Endothelial cell of umbilical vein (primary cell): ENCODE results near the gene ANKRD23. TPM values are rescaled to one million over a fixed set of nuclear protein-coding genes. Genes with fewer than 3 reads are reported as not detected.

ENCODE experiments used
- BruUV-seq: library from RNA; stranded (reverse); fragments of 400-500 nt; replicated peaks from 2 replicates; lab custom pipeline; 2021; lab: Mats Ljungman, UMichigan
- CTCF ChIA-PET: fragments of 300-600, 350-600 bp; sonication (Branson Sonifier 250); formaldehyde crosslinking; loops from one replicate; lab custom pipeline; 2021; ENCODE audit warnings: antibody characterized with exemption, inconsistent platforms; lab: Charles Lee
- POLR2A ChIA-PET: fragments of 300-600, 350-600 bp; sonication (Branson Sonifier 250); formaldehyde crosslinking; loops from one replicate; lab custom pipeline; 2021; ENCODE audit warnings: antibody characterized with exemption, inconsistent platforms; lab: Charles Lee
- DNase-seq: peaks from one replicate; pipeline ENCODE4 v3.0.0-alpha.2; 2011; ENCODE audit warnings: low read depth, low spot score
- FAIRE-seq: peaks from 2 replicates; lab custom pipeline; 2011; peaks lifted over from hg19 to GRCh38; lab: Jason Lieb, UNC
- H2AFZ ChIP-seq: 2 replicates; pipeline ENCODE4 v1.6.0; 2012; ENCODE audit warnings: low read depth, low read length, control low read depth, inconsistent platforms
- H3K27ac ChIP-seq: 2 replicates; pipeline ENCODE4 v1.5.1; 2011; ENCODE audit warnings: low read depth, mild to moderate bottlenecking, control low read depth, low read length, moderate library complexity; ENCODE audit not compliant: insufficient read depth
- H3K27me3 ChIP-seq, 2 experiments: 2 replicates each; pipeline versions ENCODE4 v1.6.0 to v1.6.1; 2011; ENCODE audit warnings: low read length in 2 of 2, mixed read lengths in 1 of 2; ENCODE audit not compliant: control insufficient read depth in 2 of 2, insufficient read depth in 2 of 2
- H3K36me3 ChIP-seq, 2 experiments: 2 replicates in 1 of 2; 3 replicates in 1 of 2; pipeline ENCODE4 v1.5.1; 2011; ENCODE audit warnings: low read length in 2 of 2, mild to moderate bottlenecking in 1 of 2, moderate library complexity in 1 of 2; ENCODE audit not compliant: control insufficient read depth in 2 of 2, insufficient read depth in 2 of 2; ENCODE audit errors: extremely low read depth in 1 of 2
- H3K4me1 ChIP-seq: 3 replicates; pipeline ENCODE4 v1.5.1; 2011; ENCODE audit warnings: mild to moderate bottlenecking, low read length; ENCODE audit not compliant: control insufficient read depth, insufficient read depth; ENCODE audit errors: extremely low read depth
- H3K4me2 ChIP-seq: 2 replicates; pipeline ENCODE4 v1.6.1; 2011; ENCODE audit warnings: low read length, control low read depth, mixed read lengths; ENCODE audit not compliant: insufficient read depth
- H3K4me3 ChIP-seq, 3 experiments: fragments of 200-600 bp in 1 of 3; sonication (generic), shearing (Covaris generic) in 1 of 3; replicated peaks in 1 of 3; 2 replicates each; pipeline ENCODE4 v1.5.1; 2011 to 2016; ENCODE audit warnings: control low read depth in 3 of 3, low read length in 3 of 3, mild to moderate bottlenecking in 2 of 3, inconsistent platforms in 1 of 3, low read depth in 1 of 3, moderate library complexity in 1 of 3; ENCODE audit not compliant: insufficient read depth in 1 of 3
- H3K79me2 ChIP-seq: 2 replicates; pipeline ENCODE4 v1.6.0; 2012; ENCODE audit warnings: low read length, inconsistent platforms; ENCODE audit not compliant: control insufficient read depth, insufficient read depth
- H3K9ac ChIP-seq: replicated peaks from 2 replicates; pipeline ENCODE3; 2011; ENCODE audit warnings: low read length, control low read depth; ENCODE audit not compliant: insufficient read depth; ENCODE audit errors: extremely low read depth
- H3K9me1 ChIP-seq: replicated peaks from 3 replicates; pipeline ENCODE4 v1.6.0; 2011; ENCODE audit warnings: mild to moderate bottlenecking, low read length; ENCODE audit not compliant: control insufficient read depth, insufficient read depth; ENCODE audit errors: extremely low read depth
- H3K9me3 ChIP-seq: replicated peaks from 2 replicates; pipeline ENCODE4 v1.5.1; 2012; ENCODE audit warnings: low read length, inconsistent platforms; ENCODE audit not compliant: control insufficient read depth, insufficient read depth
- H4K20me1 ChIP-seq: replicated peaks from 2 replicates; pipeline ENCODE3; 2011; ENCODE audit warnings: mild to moderate bottlenecking, low read length; ENCODE audit not compliant: control insufficient read depth, insufficient read depth; ENCODE audit errors: extremely low read depth
- EZH2 ChIP-seq: IDR thresholded peaks from 2 replicates; pipeline ENCODE4 v1.6.1; 2012; ENCODE audit warnings: borderline replicate concordance, low read depth, mild to moderate bottlenecking, moderate library complexity, low read length, inconsistent platforms; ENCODE audit not compliant: severe bottlenecking
- FOS ChIP-seq: IDR thresholded peaks from 2 replicates; pipeline ENCODE4 v1.6.1; 2011; ENCODE audit warnings: mild to moderate bottlenecking, low read length, moderate library complexity, borderline replicate concordance; ENCODE audit not compliant: insufficient read depth
- GATA2 ChIP-seq: IDR thresholded peaks from 2 replicates; pipeline ENCODE4 v1.7.0; 2011; ENCODE audit warnings: low read depth, mild to moderate bottlenecking, moderate library complexity, mixed read lengths, low read length; ENCODE audit not compliant: insufficient read length, insufficient read depth
- JUN ChIP-seq: IDR thresholded peaks from 2 replicates; pipeline ENCODE4 v1.6.1; 2011; ENCODE audit warnings: borderline replicate concordance, low read depth; ENCODE audit not compliant: insufficient read length, insufficient read depth
- MYC ChIP-seq: IDR thresholded peaks from one replicate; pipeline ENCODE4 v1.6.1; 2011; ENCODE audit warnings: mild to moderate bottlenecking, low read depth, low read length
- POLR2A ChIP-seq: IDR thresholded peaks from 2 replicates; pipeline ENCODE4 v1.6.1; 2012; ENCODE audit warnings: low read depth, mild to moderate bottlenecking, control low read depth, low read length
- POLR2AphosphoS5 ChIP-seq: IDR thresholded peaks from 2 replicates; pipeline ENCODE4 v1.6.1; 2012; ENCODE audit warnings: low read depth, mild to moderate bottlenecking, control low read depth, low read length, moderate library complexity; ENCODE audit not compliant: insufficient read depth
- dilution Hi-C: fragments of 300-500 bp; cut with MboI; formaldehyde crosslinking; loops from one replicate; pipeline ENCODE4 v1.15.0; 2019; ENCODE audit warnings: low sequenced_read_pairs; ENCODE audit not compliant: extremely low pct_ligation_motif_present
- intact Hi-C: fragments of 100-400 bp; cut with micrococcal nuclease; formaldehyde crosslinking; loops from one replicate; pipeline ENCODE4 v1.10.0; 2022
- polyA plus RNA-seq, 4 experiments: library from polyadenylated mRNA; depleted of rRNA in 3 of 4; stranded (reverse) in 3 of 4; unstranded in 1 of 4; fragments of >200 nt; gene quantifications; 2 replicates each; pipeline versions ENCODE4 v1.2.1 to v1.2.3, GENCODE V29; 2011 to 2012; ENCODE audit warnings: missing spikeins in 1 of 4
- total RNA-seq: library from RNA; stranded (reverse); gene quantifications from 2 replicates; pipeline ENCODE4 v1.2.3, GENCODE V29; 2021
- TF ChIP-seq, protein P1 (sequence below), 2 donors: IDR thresholded peaks; 1 replicate in 1 of 2; 2 replicates in 1 of 2; pipeline ENCODE4 v1.5.1; 2011; ENCODE audit warnings: low read length in 2 of 2, mild to moderate bottlenecking in 2 of 2, moderate library complexity in 2 of 2, control low read depth in 1 of 2, inconsistent platforms in 1 of 2, low read depth in 1 of 2; ENCODE audit not compliant: insufficient read depth in 1 of 2; ENCODE audit errors: extremely low read depth in 1 of 2
- TF ChIP-seq, protein P2 (sequence below): IDR thresholded peaks from 2 replicates; pipeline ENCODE4 v1.6.1; 2011; ENCODE audit not compliant: insufficient read depth, insufficient read length

Gene ANKRD23
- total and polyA plus RNA-seq, 2 donors (not counting 3 experiments of a cell fraction or from before 2014, with no cell fraction given) = 1.7 to 3.6 TPM

DNA sequence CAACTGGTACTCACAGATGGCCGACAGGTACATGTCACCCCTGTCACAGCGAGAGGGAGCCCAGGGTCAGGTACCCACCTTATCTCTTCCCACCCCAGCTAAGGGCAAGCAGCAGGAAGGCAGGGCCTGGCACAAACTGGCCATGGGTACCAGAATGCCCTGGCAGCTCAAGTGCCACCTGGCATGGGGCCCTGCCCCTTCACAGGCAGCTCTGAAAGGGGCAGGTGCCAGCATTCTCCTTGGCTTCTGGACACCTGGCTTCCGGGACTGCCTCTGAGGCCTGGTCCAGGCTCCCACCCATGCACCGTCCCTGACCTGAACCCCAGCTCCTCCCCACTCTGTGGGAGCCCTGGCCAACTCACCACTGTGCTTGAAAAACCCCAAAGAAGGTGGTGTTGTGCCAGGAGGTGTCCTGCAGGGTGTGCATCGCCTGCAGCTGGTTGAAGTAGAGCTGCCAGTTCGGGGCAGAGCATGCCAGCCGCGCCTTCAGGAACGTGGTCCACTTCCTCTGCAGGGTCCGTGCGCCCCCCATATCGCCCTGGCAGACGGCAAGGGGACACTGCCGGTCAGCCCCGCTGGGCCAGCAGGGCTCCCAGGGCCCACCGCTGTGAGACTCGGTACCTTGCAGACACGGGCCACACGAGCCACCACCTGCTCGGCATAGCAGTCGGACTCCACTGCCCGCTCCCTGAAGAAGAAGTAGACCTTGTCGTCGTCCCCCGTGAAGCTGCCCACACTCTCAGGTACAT, 20.7 kb upstream of the ANKRD23 start:
- Histone ChIP-seq H3K4me2 (no peak overlapping the region), H3K36me3 (peaks cover 4 to 43% of the 10 kb centered on the region in 2 experiments), H3K9me1 (no peaks in the 10 kb centered on the region), H3K27me3 (no peaks in the 10 kb centered on the region), H3K4me1 (peaks cover 30% of the 10 kb centered on the region), H3K4me3 (no peak overlapping the region), H3K27ac (no peak overlapping the region), H3K9ac (no peak overlapping the region), H3K79me2 (no peaks in the 10 kb centered on the region), H4K20me1 (no peaks in the 10 kb centered on the region), H3K9me3 (no peaks in the 10 kb centered on the region), H2AFZ (no peak overlapping the region)
- ChIA-PET POLR2A (no interaction called here), CTCF (interaction anchor here (1.2 to 2.2 kb wide), 2 partner anchors 10 to 86 kb away, joined by 3 to 5 read pairs; no protein-coding TSS in a partner anchor)
- no peak for FAIRE-seq
- TF ChIP-seq POLR2AphosphoS5 (no peak), POLR2A (no peak), EZH2 (no peak), JUN (no peak), GATA2 (no peak), MYC (no peak), FOS (no peak)
- TF ChIP-seq, protein P1, sequence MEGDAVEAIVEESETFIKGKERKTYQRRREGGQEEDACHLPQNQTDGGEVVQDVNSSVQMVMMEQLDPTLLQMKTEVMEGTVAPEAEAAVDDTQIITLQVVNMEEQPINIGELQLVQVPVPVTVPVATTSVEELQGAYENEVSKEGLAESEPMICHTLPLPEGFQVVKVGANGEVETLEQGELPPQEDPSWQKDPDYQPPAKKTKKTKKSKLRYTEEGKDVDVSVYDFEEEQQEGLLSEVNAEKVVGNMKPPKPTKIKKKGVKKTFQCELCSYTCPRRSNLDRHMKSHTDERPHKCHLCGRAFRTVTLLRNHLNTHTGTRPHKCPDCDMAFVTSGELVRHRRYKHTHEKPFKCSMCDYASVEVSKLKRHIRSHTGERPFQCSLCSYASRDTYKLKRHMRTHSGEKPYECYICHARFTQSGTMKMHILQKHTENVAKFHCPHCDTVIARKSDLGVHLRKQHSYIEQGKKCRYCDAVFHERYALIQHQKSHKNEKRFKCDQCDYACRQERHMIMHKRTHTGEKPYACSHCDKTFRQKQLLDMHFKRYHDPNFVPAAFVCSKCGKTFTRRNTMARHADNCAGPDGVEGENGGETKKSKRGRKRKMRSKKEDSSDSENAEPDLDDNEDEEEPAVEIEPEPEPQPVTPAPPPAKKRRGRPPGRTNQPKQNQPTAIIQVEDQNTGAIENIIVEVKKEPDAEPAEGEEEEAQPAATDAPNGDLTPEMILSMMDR (IDR thresholded peaks at IDR 0.05; ENCODE audit: extremely low read depth in 1 of 2, insufficient read depth in 1 of 2, low read depth in 1 of 2, low read length in 2 of 2) = no peak
- TF ChIP-seq, protein P2, sequence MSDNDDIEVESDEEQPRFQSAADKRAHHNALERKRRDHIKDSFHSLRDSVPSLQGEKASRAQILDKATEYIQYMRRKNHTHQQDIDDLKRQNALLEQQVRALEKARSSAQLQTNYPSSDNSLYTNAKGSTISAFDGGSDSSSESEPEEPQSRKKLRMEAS = no peak
- no peak for DNase-seq
- BruUV-seq = no TSS peak
- dilution Hi-C loops = no loop called here
- intact Hi-C loops = no loop called here
